Astrocyte of the hippocampus (primary cell): Measurements from ENCODE around the gene UGT8.
A peak's percentile ranks its signal among the peaks of the same experiment; 100 is the strongest.
"Not testable (repeated sequence)": the region's sequence is repeated elsewhere in the genome, so short reads cannot be mapped to it uniquely, and the experiment has no call there.

Experiments
- DNase-seq: peaks from one replicate; pipeline ENCODE4 v3.0.0; 2011; ENCODE audit warnings: low read depth, low spot score

UGT8 gene

DNA sequence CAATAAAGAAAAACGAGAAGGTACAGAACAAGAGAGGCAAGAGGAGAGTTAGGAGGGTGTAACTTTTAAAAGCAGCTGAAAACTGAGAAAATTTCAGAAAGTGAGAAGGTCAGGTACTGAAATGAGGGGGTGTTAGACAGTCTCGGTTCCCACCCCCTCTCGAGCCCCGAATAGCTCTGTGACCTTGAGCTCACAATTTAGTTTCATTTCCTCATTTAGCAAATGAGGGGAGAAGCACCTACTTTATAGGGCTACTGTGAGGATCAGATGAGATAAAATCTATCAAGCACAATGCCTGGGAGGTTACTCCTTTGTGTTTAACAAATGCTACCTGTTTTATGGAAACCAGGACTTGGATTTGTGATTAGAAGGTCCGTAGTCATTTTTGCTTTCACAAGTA is 4.9 kb downstream of the UGT8 start:
- DNase-seq = no peak

DNA sequence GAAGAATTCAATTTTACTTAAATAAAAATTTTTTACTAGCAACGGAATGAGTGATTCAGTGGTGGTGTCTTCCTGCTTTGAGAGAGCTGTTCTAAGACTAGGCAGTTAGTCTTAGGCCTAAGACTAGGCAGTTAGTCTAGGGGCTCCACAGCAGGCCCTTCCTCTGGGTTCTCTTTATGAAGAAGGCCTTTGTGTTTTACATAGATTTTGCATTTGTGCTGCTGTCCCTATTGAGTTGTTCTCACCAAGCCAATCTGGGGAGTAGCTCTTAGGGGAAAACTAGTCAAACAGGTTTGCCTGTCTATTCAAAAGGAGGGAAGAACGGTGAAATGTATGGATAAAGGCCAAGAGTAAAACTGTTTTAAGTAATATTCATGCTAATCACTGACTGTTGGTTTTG is 7.6 kb downstream of the UGT8 start:
- no peak for DNase-seq

DNA sequence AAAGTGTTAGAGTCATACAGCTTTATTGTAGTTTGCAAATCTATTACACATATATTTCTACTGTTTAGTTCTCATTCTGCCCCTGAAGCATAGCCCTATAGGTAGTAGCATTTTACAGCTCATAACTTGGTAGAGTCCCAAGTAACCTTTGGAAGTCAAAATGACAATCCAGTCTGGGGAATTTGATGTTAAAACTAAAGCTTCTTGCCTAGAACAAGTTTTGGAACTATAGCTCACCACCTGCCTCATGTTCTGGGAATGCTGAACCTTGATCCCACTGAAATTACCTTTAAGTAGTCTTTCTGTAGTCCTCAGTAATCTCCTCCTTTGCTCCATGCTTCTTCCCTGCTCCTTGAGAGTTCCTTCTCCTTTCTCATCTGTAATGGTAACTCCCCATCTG is 8.4 kb downstream of the UGT8 start:
- no peak for DNase-seq

DNA sequence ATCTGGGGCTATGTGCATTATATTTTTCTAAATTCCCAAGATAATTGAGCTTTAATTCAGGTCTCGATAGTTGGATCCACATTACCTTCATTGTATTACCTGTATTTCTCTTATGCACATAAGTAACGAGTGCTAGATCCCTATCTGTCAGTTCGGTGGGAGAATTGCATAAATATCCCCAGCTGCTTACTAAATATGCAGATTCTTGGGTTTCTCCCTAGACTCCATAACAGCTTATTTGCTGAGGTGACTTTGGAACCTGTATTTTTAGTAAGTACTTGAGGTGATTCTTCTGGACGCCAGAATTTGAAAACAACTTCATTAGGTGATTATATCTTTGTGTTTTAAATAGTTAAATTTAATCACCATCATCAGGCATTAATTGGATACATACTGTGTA is 15.0 kb downstream of the UGT8 start:
- DNase-seq = no peak

DNA sequence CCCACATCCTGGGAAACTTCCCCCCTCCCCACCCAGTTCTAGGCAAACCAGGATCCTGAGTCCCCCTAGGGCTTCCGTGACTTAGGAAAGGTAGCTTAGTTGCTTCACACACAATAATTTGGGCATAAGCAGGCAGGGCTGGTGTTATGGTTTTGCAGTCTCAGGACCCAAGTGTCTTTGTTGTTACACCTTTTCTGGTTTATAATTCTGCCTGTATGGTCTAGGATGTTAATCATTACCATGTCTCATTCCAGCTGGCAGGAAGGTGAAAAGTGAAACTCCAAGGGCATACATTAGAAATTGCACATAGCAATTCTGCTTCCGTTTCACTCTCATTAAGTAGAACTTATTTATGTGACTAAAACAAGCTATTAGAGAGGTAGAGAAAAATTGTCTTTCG is 16.8 kb downstream of the UGT8 start:
- DNase-seq = no peak

DNA sequence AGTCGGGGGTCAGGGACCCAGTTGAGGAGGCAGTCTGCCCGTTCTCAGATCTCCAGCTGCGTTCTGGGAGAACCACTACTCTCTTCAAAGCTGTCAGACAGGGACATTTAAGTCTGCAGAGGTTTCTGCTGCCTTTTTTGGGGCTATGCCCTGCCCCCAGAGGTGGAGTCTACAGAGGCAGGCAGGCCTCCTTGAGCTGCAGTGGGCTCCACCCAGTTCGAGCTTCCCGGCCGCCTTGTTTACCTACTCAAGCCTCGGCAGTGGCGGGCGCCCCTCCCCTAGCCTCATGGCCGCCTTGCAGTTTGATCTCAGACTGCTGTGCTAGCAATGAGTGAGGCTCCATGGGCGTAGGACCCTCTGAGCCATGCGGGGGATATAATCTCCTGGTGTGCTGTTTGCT is 17.4 kb downstream of the UGT8 start:
- not testable (repeated sequence) for DNase-seq

DNA sequence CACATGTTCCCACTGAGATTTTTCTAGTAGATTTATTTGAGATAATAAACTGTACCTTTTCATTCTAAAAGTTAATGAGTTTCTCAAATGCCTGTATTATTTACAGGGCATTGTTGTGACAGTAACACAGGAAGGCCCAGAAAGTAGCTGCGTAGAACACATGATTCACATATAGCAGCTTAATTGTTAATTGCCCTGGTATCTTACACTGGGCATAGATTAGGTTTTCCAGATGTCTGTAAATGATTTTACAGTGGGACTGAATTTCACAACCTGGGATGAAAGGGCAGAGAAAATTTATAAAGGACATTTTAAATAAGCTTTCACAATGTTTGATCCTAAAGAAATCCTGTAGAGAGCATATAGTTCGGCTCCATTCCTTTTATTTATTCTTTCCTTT is 27.6 kb downstream of the UGT8 start:
- DNase-seq = no peak

DNA sequence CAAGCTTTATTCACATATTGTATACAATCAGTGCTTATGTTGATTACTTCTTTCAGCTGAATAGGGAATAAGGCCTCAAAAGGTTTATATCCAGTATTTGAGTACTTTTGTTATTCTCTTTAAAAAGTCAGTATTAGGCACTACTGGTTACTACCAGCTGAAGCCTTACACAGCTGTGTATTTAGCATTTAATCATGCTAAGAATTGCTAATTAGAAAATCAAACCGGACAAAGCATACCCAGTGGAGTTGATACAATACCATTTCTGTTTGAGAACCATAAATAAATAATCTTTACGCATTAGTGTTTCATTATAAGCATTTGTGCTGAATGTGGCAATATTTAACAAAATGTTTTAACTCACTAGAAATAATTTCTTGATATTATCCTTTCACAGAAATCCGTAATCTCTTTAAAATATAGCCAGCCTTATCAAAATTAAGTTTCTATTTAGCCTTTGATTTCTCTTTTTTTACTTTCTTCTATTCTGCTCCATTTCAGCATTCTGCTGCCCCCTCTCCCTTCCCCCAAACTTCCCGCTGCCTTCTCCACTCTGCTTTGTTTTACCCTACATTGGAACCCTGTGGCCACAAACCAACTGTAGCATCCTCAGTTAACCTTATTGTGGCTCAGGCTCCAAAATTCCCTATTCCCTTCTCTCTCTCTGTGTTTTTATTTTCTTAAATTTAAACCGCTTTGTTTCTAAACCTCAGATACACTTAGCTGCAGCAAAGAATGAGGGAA is 37.8 kb downstream of the UGT8 start:
- DNase-seq = no peak

DNA sequence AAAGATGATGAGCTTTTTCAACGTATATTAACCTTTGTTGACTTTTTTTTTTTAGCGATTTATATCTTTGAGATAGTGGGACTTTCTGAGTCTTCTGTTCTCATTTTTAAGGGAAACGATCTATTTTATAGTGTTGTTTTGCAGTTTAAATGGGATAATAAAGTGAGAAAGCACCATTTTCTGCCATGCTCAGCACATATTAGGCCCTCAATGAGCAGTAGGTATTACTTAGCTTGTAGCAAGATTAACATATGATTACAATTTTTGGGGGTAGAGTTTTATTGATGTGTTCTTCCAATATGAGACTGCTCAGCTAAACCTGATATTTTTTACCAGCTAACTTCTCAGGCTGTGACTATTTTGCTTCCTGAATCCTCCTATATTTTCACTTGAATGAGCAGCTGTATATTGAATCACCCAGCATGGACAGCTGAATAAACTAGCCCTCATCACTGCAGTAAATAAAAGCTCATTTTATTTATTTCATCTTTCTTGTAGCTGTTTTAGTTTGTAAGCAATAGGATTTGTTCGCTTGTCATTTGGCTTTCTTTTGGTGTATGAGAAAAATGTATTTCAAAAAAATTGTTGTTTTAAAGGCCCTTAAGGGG is 43.7 kb downstream of the UGT8 start:
- no peak for DNase-seq

DNA sequence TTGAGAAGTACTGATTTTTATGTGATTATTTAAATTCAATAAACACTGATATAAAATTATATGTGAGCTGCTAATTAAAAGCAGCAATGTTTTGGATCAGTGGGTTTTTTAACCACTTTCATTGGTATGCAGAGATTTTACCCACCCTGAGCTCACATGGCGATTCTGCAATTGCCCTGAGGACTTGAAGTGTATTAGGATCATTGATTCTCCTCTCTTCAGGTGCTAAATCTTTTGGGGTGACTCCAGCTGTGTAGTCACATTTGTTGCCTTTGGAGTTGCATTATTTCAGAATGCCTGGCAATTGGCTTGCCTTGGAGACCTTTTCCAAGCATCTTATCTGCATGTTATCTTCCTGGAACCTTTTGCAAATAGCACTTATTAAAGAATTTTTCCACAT is 51.3 kb downstream of the UGT8 start:
- DNase-seq = no peak

DNA sequence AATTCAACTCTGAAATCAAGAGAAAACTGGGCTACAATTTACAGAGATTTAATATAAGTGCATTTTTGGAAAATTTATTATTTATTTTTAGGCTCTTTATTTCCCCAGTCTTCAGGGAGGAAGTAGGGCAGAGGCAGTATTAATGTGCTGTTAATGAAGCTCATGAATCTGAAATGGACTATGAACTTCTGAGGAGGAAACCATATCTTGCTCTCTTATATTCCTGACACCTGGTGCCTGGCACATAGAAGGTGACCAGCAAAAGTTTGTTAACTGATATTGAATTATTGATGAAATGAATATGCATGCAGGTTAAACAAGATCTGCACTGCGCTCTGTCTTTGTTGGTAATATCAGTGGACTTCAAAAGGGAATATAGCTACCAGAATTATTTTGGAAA is 55.1 kb downstream of the UGT8 start:
- DNase-seq = no peak

DNA sequence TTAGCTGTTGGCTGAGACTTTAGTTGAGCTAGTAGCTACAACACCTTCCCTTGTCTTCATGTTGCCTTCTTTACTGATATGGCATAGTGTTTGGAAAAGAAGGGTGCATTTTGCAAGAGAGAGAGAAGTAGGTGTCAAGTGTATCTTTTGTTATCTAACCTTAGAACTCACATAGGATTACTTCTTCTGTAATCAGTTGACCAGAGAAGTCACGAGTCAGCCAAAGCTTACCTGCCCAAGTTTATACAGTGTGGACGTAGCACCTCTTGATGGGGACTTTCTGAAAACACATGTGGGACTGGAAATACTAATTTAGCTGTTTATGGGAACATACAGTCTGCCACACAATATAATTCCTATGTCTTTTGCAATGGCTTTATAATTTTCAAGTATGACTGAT is 56.0 kb downstream of the UGT8 start:
- DNase-seq = no peak

DNA sequence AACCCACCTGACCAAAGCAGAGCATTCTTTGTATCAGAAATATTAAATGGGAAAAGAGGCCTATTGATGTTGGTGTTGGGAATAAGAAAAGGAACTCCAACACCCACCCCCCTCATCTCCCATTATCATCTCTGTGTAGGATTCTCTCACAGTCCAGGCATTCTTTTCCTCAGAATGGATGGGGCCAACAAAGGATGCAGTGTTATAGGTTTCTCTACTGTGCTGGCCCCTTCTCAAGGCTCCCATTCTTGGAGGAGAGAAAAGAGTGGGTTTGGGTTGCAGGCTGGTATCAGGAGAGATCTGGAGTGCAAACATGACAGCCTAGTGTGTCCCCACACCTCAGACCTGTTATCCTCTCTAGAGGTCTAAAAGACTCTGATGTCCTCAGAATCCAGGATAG is 59.6 kb downstream of the UGT8 start:
- no peak for DNase-seq

DNA sequence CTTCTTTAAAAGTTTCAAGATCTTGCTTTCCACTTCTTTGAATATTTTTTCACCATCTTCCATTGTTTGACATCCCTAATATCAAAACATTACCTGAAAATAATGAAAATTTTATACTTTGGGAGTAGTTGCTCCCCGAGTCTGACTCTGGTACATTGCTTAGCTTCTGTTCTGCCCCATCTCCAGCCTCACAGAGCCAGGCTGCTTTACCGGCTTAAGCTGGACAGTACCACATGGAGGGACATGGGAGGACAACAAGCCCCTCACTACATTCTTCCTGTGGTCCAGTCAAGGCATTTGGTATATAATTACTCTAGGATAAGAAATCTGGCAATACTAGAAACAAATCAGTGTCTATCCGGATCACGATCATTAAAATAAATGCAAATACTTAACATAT is 60.2 kb downstream of the UGT8 start:
- no peak for DNase-seq

DNA sequence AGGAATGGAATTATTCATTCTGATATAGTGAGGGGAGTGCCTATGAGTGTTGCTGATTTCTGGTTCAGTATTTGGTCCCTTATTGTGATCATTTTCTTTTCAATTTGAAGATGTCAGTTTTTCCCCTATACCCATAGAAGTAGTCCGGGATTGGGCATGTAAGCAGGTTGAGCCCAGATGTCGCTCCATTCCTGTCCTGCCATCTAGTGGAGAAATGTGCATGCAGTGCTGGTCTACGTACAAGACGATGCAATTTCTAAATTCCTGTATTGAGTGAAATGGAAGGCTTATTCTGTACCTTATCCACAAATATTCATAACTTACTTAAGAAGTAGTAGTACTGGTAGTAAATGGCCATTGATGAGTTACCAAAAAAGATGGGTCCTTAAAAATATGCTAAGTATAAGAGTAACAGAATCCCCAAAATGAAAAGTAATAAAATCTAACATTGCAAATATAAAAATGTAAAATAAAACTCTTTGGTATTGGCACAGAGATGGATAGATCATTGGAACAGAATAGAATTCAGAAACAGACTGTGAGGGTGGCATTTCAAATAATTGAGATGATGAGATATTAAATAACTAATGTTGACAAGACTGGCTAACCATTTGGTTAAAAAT is 60.9 kb downstream of the UGT8 start:
- DNase-seq = peak; percentile 85

DNA sequence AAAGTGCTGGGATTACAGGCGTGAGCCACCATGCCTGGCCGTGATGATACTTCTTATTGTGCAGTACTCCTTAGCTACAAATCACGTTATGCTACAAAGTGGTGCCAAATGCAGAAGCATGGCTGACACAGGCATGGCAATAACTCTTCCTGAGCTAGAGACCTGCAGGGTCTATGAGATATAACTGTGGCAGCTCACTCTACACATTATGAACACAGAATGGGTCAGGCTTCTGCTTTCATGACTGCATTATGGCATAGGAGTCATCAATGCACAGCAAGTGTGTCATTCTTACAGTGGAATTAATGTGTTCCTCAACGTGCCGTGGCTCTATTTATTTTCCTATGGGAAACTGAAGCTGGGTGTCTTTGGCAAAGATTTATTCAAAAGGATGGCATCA is 64.5 kb downstream of the UGT8 start:
- DNase-seq = no peak

DNA sequence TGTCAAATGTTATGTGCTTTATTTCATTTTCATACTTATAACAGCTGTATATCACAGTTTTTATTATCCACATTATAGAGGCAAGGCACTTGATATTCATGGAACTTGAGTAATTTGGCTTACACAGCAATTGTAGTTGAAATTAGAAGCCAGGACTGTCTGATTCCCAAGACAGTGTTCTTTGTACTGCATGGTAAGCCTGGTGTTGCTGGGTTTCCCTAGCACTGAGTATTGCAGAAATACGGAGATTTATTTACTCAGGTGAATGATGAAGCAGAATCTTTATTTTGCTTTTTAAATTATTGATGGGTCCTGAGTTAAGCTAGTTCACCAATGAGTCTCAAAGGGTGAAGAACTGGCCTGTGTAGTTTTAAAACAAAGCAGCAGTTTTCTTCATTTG is 70.0 kb downstream of the UGT8 start:
- DNase-seq = no peak

DNA sequence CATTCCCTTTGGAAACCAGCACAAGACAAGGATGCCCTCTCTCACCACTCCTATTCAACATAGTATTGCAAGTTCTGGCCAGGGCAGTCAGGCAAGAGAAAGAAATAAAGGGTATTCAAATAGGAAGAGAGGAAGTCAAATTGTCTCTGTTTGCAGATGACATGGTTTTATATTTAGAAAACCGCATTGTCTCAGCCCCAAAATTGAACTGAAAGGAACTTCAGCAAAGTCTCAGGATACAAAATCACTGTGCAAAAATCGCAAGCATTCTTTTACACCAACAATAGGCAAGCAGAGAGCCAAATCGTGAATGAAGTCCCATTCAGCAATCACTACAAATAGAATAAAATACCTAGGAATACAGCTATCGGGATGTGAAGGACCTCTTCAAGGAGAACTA is 72.1 kb downstream of the UGT8 start:
- DNase-seq = not testable (repeated sequence)

DNA sequence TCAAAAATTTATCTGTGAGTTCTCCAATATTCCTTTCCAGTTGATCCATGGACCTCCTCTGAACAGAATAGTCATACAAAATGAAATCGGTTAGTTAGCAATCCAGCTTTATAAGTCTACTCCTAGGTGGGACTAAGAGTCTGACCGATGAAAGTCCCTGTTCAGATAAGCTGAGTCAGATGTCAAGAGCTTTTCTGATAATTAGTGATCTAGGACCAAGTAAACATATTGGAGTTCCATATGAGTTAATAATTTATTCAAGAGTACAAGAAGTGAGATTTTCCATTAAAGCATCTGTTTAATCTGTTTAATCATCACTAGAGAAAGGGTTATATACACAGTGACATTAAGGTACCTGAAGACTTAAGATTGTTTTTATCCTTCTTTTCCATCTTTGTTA is 74.7 kb downstream of the UGT8 start:
- DNase-seq = no peak

DNA sequence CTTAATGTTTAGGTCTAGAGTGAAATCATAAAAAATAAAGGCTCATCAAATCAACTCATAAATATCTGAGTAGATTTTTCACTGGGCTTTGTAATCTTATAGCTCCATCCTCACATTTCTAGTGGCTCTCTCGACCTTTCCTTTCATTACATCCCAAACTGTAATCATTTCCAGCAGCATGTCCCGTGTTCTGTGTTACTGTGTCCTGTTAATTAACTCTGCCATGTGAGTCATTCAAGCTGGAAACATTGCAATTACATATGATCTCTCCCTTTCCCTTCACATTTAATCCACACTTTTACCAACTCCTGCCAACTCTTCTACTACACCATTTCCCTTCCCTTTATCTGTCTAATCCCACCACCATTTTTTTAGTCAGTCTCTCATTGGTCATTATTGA is 75.5 kb downstream of the UGT8 start:
- no peak for DNase-seq

DNA sequence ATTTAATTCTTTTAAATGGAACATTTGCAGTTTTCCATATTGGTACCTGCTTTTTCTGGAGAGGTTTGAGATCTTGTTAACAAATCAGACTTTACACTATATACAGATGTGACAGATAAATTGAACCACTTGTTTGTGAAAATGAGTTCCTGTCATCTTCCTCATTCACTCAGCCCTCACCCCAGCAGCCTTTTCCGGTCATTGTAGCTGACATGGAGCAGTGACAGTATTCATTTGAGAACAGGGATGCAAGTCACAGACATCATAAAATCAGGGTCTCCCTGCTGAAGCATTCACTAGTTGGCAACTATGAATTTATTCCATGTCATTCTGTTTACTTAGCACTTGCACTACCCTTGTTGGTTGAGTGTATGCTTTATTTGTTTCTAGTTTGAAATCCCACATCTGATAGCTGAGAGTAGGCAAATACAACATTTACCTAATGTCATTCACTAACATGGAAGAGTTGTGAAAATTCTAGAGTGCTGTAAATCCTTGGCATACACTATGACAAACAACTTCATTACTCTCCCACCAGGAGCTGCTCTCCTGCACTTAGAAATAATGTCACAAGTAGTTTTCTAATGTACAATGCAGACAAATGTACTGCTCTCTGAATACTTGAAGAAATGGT is 78.9 kb downstream of the UGT8 start:
- no peak for DNase-seq

DNA sequence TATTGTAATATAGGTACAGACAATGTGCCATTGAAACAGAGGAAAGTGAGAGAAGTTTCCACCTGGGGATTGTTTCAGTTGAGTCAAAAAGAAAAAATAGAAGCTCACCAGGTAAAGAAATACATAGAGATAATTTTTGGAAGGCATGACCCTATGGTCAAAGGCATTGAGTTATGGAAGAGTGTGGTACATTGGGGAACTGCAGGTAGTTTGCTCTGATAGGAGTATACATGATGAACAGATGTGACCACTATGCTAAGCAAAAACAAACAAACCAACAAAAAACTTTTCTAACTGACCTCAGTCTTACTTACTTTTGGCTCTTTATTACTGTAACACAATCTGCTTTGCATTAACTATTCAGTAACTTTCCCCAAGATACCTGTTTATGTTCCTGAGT is 85.9 kb downstream of the UGT8 start:
- no peak for DNase-seq

DNA sequence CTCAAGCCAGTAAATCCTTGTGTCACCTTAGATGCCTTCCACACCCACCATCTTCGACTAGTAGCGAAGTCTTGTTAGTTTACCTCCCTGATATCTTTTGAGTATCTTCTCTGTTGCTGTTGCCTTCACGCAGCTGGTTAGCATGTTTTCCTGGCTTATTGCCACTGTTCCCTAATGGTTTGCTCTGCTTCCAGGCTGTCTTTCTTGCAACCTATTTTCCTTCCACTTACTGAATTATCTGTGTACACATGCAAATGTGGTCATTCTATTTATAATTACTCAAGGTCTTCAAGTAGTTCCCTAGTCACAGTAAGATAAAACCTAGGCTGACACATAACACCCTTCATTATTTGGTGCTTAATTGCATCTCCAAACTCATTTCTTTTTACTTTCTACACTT is 89.5 kb downstream of the UGT8 start:
- no peak for DNase-seq
